Osteoblast (primary cell): ENCODE results near the gene CACNA2D3. TPM values are rescaled to one million over a fixed set of nuclear protein-coding genes. Genes with fewer than 3 reads are reported as not detected.

Experiments used
- DNase-seq: peaks from one replicate; pipeline ENCODE4 v3.0.0; 2011; ENCODE audit warnings: low spot score, mixed read lengths; ENCODE audit not compliant: insufficient read length; ENCODE audit errors: missing footprints
- H2AFZ ChIP-seq: 2 replicates; pipeline ENCODE4 v1.6.0; 2011; ENCODE audit warnings: mild to moderate bottlenecking, low read length
- H3K27ac ChIP-seq: 2 replicates; pipeline ENCODE4 v1.5.1; 2011; ENCODE audit warnings: mild to moderate bottlenecking, low read depth, low read length, moderate library complexity
- H3K27me3 ChIP-seq: 2 replicates; pipeline ENCODE4 v1.6.0; 2012; ENCODE audit warnings: mild to moderate bottlenecking, control low read depth, inconsistent platforms, low read length, moderate library complexity; ENCODE audit not compliant: insufficient read depth
- H3K36me3 ChIP-seq: 2 replicates; pipeline ENCODE4 v1.5.1; 2011; ENCODE audit warnings: mild to moderate bottlenecking, low read length, control low read depth, moderate library complexity; ENCODE audit not compliant: insufficient read depth
- H3K4me1 ChIP-seq: 2 replicates; pipeline ENCODE4 v1.5.1; 2011; ENCODE audit warnings: mild to moderate bottlenecking, low read length, control low read depth, moderate library complexity; ENCODE audit not compliant: insufficient read depth
- H3K4me2 ChIP-seq: 2 replicates; pipeline ENCODE4 v1.6.0; 2011; ENCODE audit warnings: mild to moderate bottlenecking, low read length; ENCODE audit not compliant: insufficient read depth
- H3K4me3 ChIP-seq: fragments of 200-600 bp; sonication (generic); 3 replicates; pipeline ENCODE4 v1.5.1; 2012; ENCODE audit warnings: mild to moderate bottlenecking, low read length, inconsistent platforms; ENCODE audit not compliant: insufficient read depth
- H3K79me2 ChIP-seq: 2 replicates; pipeline ENCODE4 v1.6.0; 2012; ENCODE audit warnings: mild to moderate bottlenecking, low read length, control low read depth, inconsistent platforms; ENCODE audit not compliant: insufficient read depth
- H3K9me3 ChIP-seq: 2 replicates; pipeline ENCODE4 v1.5.1; 2011; ENCODE audit warnings: low read depth, low read length, control low read depth
- H4K20me1 ChIP-seq: 2 replicates; pipeline ENCODE4 v1.6.0; 2012; ENCODE audit warnings: mild to moderate bottlenecking, low read length, control low read depth; ENCODE audit not compliant: insufficient read depth
- CTCF ChIP-seq: IDR thresholded peaks from 2 replicates; pipeline ENCODE4 v1.5.1; 2011; ENCODE audit warnings: mild to moderate bottlenecking, low read depth, low read length, moderate library complexity; ENCODE audit errors: extremely low read depth
- total RNA-seq: library from RNA; depleted of rRNA; stranded (reverse); fragments of >200 nt; gene quantifications from 2 replicates; pipeline ENCODE4 v1.2.3, GENCODE V29; 2012

CACNA2D3 gene
- total RNA-seq, 1 donor: 0.36 TPM

GRCh38 chr3:55074796-55075195, 952.4 kb downstream of the CACNA2D3 start:
- TF ChIP-seq CTCF: no peak
- Histone ChIP-seq H3K4me2 (no peak overlapping the region), H3K4me1 (no peaks in the 10 kb centered on the region), H3K27ac (no peak overlapping the region), H3K79me2 (no peaks in the 10 kb centered on the region), H4K20me1 (no peaks in the 10 kb centered on the region), H3K9me3 (no peaks in the 10 kb centered on the region), H3K36me3 (no peaks in the 10 kb centered on the region), H2AFZ (no peak overlapping the region), H3K27me3 (no peaks in the 10 kb centered on the region), H3K4me3 (no peak overlapping the region)
- no peak for DNase-seq

- no peaks in the 10 kb centered on the region for H3K79me2 ChIP-seq
- H3K4me1 ChIP-seq: no peaks in the 10 kb centered on the region
- H3K9me3 ChIP-seq: no peaks in the 10 kb centered on the region
- H3K27me3 ChIP-seq: no peaks in the 10 kb centered on the region
- H3K36me3 ChIP-seq: no peaks in the 10 kb centered on the region
- no peak overlapping the region for H2AFZ ChIP-seq
- no peak overlapping the region for H3K4me3 ChIP-seq
- H3K4me2 ChIP-seq: no peak overlapping the region
- no peak overlapping the region for H3K27ac ChIP-seq
- no peaks in the 10 kb centered on the region for H4K20me1 ChIP-seq
- no peak for DNase-seq
- TF ChIP-seq CTCF: no peak
Observed at GRCh38 chr3:55075846-55076245, 953.5 kb downstream of the CACNA2D3 start.

GRCh38 chr3:55077726-55078125, 955.4 kb downstream of the CACNA2D3 start:
- TF ChIP-seq CTCF: no peak
- Histone ChIP-seq H3K9me3 (no peaks in the 10 kb centered on the region), H3K36me3 (no peaks in the 10 kb centered on the region), H3K4me2 (no peak overlapping the region), H4K20me1 (no peaks in the 10 kb centered on the region), H3K27me3 (no peaks in the 10 kb centered on the region), H2AFZ (no peak overlapping the region), H3K4me1 (no peaks in the 10 kb centered on the region), H3K79me2 (no peaks in the 10 kb centered on the region), H3K4me3 (no peak overlapping the region), H3K27ac (no peak overlapping the region)
- DNase-seq: no peak

- no peaks in the 10 kb centered on the region for H3K79me2 ChIP-seq
- no peak for DNase-seq
- H4K20me1 ChIP-seq: no peaks in the 10 kb centered on the region
- H2AFZ ChIP-seq: no peak overlapping the region
- no peak overlapping the region for H3K27ac ChIP-seq
- H3K36me3 ChIP-seq: no peaks in the 10 kb centered on the region
- no peak overlapping the region for H3K4me2 ChIP-seq
- no peak for TF ChIP-seq CTCF
- no peaks in the 10 kb centered on the region for H3K27me3 ChIP-seq
- H3K9me3 ChIP-seq: no peaks in the 10 kb centered on the region
- H3K4me1 ChIP-seq: no peaks in the 10 kb centered on the region
- H3K4me3 ChIP-seq: no peak overlapping the region
Observed at GRCh38 chr3:55078876-55079275, 956.5 kb downstream of the CACNA2D3 start.
